GM12878 (cell line): Measurements from ENCODE around the gene MUTYH. TPM values are rescaled to one million over a fixed set of nuclear protein-coding genes. Genes with fewer than 3 reads are reported as not detected.

ENCODE experiments used
- CEBPB ChIP-seq, 2 experiments: fragments of 150-350 bp in 1 of 2; IDR thresholded peaks; 2 replicates each; pipeline ENCODE4 v1.6.1; 2012 to 2014; ENCODE audit warnings: low read depth in 2 of 2, low read length in 2 of 2, borderline replicate concordance in 1 of 2, inconsistent platforms in 1 of 2
- GABPA ChIP-seq: IDR thresholded peaks from 2 replicates; pipeline ENCODE4 v1.6.1; 2014; ENCODE audit warnings: antibody characterized with exemption, low read depth, mild to moderate bottlenecking, inconsistent platforms
- IRF4 ChIP-seq: IDR thresholded peaks from 2 replicates; pipeline ENCODE4 v1.6.1; 2011; ENCODE audit warnings: low read depth, low read length
- JUND ChIP-seq: IDR thresholded peaks from 2 replicates; pipeline ENCODE4 v1.6.1; 2012; ENCODE audit warnings: low read depth, mild to moderate bottlenecking, low read length, improper control_type of control experiment, moderate library complexity
- KAT2A ChIP-seq: conservative IDR thresholded peaks from 2 replicates; pipeline ENCODE4 v1.6.1; 2011; ENCODE audit warnings: low read depth, low read length; ENCODE audit not compliant: control insufficient read depth
- MEF2A ChIP-seq: IDR thresholded peaks from 2 replicates; pipeline ENCODE4 v1.6.1; 2011; ENCODE audit warnings: low read depth, mild to moderate bottlenecking, low read length, moderate library complexity; ENCODE audit not compliant: insufficient read depth
- NFYA ChIP-seq: IDR thresholded peaks from 2 replicates; pipeline ENCODE4 v1.6.1; 2011; ENCODE audit warnings: low read depth, mild to moderate bottlenecking, low read length, improper control_type of control experiment, borderline replicate concordance
- NR2C2 ChIP-seq: IDR thresholded peaks from 2 replicates; pipeline ENCODE4 v1.6.1; 2011; ENCODE audit warnings: borderline replicate concordance, low read depth; ENCODE audit not compliant: control insufficient read depth, insufficient read length
- POU2F2 ChIP-seq: IDR thresholded peaks from 3 replicates; pipeline ENCODE4 v1.6.1; 2011; ENCODE audit warnings: low read depth, mild to moderate bottlenecking, low read length, borderline replicate concordance
- RUNX3 ChIP-seq: IDR thresholded peaks from 2 replicates; pipeline ENCODE4 v1.6.1; 2012; ENCODE audit warnings: low read length, inconsistent platforms
- SPI1 ChIP-seq: IDR thresholded peaks from 2 replicates; pipeline ENCODE4 v1.6.1; 2011; ENCODE audit warnings: low read depth, mild to moderate bottlenecking, low read length, moderate library complexity, borderline replicate concordance; ENCODE audit not compliant: insufficient read depth
- SUZ12 ChIP-seq: fragments of 200-600 bp; sonication (generic); IDR thresholded peaks from one replicate; pipeline ENCODE4 v1.6.1; 2018; ENCODE audit warnings: antibody characterized with exemption, mild to moderate bottlenecking; ENCODE audit not compliant: unreplicated experiment
- ZNF384 ChIP-seq: IDR thresholded peaks from 2 replicates; pipeline ENCODE4 v1.6.1; 2012; ENCODE audit warnings: low read depth, mild to moderate bottlenecking, low read length, improper control_type of control experiment, borderline replicate concordance
- polyA plus RNA-seq, 11 experiments: library from polyadenylated mRNA; depleted of rRNA in 4 of 11; unstranded in 6 of 11; stranded (reverse) in 5 of 11; fragments of >200 nt; fragmentation: Nextera tagmentation in 4 of 11; fragmentation: Illumina TruSeq in 1 of 11; extraction: Ambion mirVana in 4 of 11; extraction: Trizol in 1 of 11; gene quantifications; 1 replicate in 1 of 11; 2 replicates in 10 of 11; pipeline versions ENCODE4 v1.2.1 to v1.2.3, GENCODE V29; 2011 to 2016; ENCODE audit warnings: inconsistent platforms in 2 of 11, missing spikeins in 2 of 11, low read depth in 1 of 11
- total RNA-seq, 4 experiments: library from RNA; depleted of rRNA in 3 of 4; stranded (reverse); fragments of >200 nt in 3 of 4; fragmentation: Illumina TruSeq in 1 of 4; extraction: Trizol in 1 of 4; gene quantifications; 2 replicates each; pipeline versions ENCODE4 v1.2.1 to v1.2.3, GENCODE V29; 2013 to 2021
- TF ChIP-seq, protein P1 (sequence below): fragments of 450-650 bp; IDR thresholded peaks from 2 replicates; pipeline ENCODE4 v1.6.1; 2016; ENCODE audit warnings: mild to moderate bottlenecking, moderate library complexity, borderline replicate concordance
- TF ChIP-seq, protein P2 (sequence below): fragments of 150-350 bp; IDR thresholded peaks from 2 replicates; pipeline ENCODE4 v1.6.1; 2014; ENCODE audit warnings: mild to moderate bottlenecking, low read depth, low read length
- TF ChIP-seq, protein P3 (sequence below): fragments of 450-650 bp; IDR thresholded peaks from 2 replicates; pipeline ENCODE4 v1.6.1; 2017; ENCODE audit warnings: antibody characterized with exemption, mild to moderate bottlenecking, moderate library complexity
- TF ChIP-seq, protein P4 (sequence below): IDR thresholded peaks from 2 replicates; pipeline ENCODE4 v1.6.1; 2011; ENCODE audit warnings: low read depth, mild to moderate bottlenecking, low read length, moderate library complexity, borderline replicate concordance; ENCODE audit errors: extremely low read depth
- TF ChIP-seq, protein P5 (sequence below): IDR thresholded peaks from 2 replicates; pipeline ENCODE4 v1.6.1; 2011; ENCODE audit warnings: low read depth, low read length, improper control_type of control experiment, borderline replicate concordance

The MUTYH gene
- total and polyA plus RNA-seq, 10 of the 15 experiments (the other 5 are each of a cell fraction or from before 2014, with no cell fraction given) = 2.5 to 42.0 (median 30.0) TPM

DNA sequence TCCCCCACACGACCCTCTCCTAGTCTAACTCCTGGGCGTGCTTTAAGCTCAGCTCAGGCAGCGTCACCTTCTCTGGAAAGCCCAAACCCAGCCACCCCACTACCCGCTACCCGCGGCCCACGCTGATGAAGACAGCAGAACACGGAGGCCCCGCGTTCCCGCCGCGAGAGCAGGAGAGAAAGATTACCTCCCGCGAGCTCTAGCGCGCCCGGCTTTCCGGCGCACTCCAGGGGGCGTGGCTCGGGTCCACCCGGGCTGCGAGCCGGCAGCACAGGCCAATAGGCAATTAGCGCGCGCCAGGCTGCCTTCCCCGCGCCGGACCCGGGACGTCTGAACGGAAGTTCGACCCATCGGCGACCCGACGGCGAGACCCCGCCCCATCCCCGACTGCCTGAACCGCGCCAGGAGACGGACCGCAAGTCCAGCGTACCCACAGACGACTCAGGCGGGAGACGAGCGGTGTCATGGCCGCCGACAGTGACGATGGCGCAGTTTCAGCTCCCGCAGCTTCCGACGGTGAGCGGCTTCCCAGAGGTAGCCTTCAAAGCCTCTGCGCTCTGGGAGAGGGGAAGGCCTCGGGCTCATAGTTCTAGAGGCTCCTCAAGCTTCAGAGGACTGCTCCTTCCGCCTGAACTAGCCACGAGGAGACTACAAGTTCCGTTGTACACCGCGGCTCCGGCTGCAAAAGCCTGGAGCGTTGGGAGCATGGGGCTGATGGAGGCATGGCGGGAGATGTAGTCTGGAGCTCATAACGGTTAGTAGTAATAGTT lies at the start of gene MUTYH, which contains the start of gene TOE1 (continued):
- TF ChIP-seq, protein P1, sequence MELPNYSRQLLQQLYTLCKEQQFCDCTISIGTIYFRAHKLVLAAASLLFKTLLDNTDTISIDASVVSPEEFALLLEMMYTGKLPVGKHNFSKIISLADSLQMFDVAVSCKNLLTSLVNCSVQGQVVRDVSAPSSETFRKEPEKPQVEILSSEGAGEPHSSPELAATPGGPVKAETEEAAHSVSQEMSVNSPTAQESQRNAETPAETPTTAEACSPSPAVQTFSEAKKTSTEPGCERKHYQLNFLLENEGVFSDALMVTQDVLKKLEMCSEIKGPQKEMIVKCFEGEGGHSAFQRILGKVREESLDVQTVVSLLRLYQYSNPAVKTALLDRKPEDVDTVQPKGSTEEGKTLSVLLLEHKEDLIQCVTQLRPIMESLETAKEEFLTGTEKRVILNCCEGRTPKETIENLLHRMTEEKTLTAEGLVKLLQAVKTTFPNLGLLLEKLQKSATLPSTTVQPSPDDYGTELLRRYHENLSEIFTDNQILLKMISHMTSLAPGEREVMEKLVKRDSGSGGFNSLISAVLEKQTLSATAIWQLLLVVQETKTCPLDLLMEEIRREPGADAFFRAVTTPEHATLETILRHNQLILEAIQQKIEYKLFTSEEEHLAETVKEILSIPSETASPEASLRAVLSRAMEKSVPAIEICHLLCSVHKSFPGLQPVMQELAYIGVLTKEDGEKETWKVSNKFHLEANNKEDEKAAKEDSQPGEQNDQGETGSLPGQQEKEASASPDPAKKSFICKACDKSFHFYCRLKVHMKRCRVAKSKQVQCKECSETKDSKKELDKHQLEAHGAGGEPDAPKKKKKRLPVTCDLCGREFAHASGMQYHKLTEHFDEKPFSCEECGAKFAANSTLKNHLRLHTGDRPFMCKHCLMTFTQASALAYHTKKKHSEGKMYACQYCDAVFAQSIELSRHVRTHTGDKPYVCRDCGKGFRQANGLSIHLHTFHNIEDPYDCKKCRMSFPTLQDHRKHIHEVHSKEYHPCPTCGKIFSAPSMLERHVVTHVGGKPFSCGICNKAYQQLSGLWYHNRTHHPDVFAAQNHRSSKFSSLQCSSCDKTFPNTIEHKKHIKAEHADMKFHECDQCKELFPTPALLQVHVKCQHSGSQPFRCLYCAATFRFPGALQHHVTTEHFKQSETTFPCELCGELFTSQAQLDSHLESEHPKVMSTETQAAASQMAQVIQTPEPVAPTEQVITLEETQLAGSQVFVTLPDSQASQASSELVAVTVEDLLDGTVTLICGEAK = peak; percentile 66; the same call in 1 of the 2 replicates
- TF ChIP-seq RUNX3 (peak; percentile 57), KAT2A (no peak), NR2C2 (no peak), IRF4 (0 out of 2 replicates have a peak, but pooled peaks have one; percentile 27), JUND (no peak), MEF2A (no peak), CEBPB (IDR thresholded peaks at IDR 0.05; ENCODE audit: borderline replicate concordance in 1 of 2, low read depth in 2 of 2, low read length in 2 of 2) (no peak), ZNF384 (no peak), POU2F2 (peak; percentile 52; the same call in 2 of the 3 replicates), NFYA (no peak), SPI1 (no peak), SUZ12 (no peak), GABPA (peak; percentile 75)
- TF ChIP-seq, protein P2, sequence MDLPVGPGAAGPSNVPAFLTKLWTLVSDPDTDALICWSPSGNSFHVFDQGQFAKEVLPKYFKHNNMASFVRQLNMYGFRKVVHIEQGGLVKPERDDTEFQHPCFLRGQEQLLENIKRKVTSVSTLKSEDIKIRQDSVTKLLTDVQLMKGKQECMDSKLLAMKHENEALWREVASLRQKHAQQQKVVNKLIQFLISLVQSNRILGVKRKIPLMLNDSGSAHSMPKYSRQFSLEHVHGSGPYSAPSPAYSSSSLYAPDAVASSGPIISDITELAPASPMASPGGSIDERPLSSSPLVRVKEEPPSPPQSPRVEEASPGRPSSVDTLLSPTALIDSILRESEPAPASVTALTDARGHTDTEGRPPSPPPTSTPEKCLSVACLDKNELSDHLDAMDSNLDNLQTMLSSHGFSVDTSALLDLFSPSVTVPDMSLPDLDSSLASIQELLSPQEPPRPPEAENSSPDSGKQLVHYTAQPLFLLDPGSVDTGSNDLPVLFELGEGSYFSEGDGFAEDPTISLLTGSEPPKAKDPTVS = no peak
- TF ChIP-seq, protein P3, sequence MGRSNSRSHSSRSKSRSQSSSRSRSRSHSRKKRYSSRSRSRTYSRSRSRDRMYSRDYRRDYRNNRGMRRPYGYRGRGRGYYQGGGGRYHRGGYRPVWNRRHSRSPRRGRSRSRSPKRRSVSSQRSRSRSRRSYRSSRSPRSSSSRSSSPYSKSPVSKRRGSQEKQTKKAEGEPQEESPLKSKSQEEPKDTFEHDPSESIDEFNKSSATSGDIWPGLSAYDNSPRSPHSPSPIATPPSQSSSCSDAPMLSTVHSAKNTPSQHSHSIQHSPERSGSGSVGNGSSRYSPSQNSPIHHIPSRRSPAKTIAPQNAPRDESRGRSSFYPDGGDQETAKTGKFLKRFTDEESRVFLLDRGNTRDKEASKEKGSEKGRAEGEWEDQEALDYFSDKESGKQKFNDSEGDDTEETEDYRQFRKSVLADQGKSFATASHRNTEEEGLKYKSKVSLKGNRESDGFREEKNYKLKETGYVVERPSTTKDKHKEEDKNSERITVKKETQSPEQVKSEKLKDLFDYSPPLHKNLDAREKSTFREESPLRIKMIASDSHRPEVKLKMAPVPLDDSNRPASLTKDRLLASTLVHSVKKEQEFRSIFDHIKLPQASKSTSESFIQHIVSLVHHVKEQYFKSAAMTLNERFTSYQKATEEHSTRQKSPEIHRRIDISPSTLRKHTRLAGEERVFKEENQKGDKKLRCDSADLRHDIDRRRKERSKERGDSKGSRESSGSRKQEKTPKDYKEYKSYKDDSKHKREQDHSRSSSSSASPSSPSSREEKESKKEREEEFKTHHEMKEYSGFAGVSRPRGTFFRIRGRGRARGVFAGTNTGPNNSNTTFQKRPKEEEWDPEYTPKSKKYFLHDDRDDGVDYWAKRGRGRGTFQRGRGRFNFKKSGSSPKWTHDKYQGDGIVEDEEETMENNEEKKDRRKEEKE = no peak
- TF ChIP-seq, protein P4, sequence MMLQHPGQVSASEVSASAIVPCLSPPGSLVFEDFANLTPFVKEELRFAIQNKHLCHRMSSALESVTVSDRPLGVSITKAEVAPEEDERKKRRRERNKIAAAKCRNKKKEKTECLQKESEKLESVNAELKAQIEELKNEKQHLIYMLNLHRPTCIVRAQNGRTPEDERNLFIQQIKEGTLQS = peak; percentile 18; the same call in 1 of the 2 replicates
- TF ChIP-seq, protein P5, sequence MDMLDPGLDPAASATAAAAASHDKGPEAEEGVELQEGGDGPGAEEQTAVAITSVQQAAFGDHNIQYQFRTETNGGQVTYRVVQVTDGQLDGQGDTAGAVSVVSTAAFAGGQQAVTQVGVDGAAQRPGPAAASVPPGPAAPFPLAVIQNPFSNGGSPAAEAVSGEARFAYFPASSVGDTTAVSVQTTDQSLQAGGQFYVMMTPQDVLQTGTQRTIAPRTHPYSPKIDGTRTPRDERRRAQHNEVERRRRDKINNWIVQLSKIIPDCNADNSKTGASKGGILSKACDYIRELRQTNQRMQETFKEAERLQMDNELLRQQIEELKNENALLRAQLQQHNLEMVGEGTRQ = no peak; the same call in 1 of the 2 replicates
